ENCODE results near the gene DCAF8.

- no peak for TF ChIP-seq ZNF281 (CRISPR knock-in tag; IDR thresholded peaks at IDR 0.05)
- TF ChIP-seq ZNF423 (CRISPR knock-in tag; IDR thresholded peaks at IDR 0.05), result no peak
- TF ChIP-seq, protein P1, sequence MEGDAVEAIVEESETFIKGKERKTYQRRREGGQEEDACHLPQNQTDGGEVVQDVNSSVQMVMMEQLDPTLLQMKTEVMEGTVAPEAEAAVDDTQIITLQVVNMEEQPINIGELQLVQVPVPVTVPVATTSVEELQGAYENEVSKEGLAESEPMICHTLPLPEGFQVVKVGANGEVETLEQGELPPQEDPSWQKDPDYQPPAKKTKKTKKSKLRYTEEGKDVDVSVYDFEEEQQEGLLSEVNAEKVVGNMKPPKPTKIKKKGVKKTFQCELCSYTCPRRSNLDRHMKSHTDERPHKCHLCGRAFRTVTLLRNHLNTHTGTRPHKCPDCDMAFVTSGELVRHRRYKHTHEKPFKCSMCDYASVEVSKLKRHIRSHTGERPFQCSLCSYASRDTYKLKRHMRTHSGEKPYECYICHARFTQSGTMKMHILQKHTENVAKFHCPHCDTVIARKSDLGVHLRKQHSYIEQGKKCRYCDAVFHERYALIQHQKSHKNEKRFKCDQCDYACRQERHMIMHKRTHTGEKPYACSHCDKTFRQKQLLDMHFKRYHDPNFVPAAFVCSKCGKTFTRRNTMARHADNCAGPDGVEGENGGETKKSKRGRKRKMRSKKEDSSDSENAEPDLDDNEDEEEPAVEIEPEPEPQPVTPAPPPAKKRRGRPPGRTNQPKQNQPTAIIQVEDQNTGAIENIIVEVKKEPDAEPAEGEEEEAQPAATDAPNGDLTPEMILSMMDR (IDR thresholded peaks at IDR 0.05), result no peak
- TF ChIP-seq ZNF263 (CRISPR knock-in tag; IDR thresholded peaks at IDR 0.05; ENCODE audit: low read depth), result no peak
Observed at GRCh38 chr1:160307118-160307791, 44.9 kb upstream of the DCAF8 start.

Data from WTC11 (cell line).